ENCODE data around the gene KIF9.

Gene KIF9

DNA sequence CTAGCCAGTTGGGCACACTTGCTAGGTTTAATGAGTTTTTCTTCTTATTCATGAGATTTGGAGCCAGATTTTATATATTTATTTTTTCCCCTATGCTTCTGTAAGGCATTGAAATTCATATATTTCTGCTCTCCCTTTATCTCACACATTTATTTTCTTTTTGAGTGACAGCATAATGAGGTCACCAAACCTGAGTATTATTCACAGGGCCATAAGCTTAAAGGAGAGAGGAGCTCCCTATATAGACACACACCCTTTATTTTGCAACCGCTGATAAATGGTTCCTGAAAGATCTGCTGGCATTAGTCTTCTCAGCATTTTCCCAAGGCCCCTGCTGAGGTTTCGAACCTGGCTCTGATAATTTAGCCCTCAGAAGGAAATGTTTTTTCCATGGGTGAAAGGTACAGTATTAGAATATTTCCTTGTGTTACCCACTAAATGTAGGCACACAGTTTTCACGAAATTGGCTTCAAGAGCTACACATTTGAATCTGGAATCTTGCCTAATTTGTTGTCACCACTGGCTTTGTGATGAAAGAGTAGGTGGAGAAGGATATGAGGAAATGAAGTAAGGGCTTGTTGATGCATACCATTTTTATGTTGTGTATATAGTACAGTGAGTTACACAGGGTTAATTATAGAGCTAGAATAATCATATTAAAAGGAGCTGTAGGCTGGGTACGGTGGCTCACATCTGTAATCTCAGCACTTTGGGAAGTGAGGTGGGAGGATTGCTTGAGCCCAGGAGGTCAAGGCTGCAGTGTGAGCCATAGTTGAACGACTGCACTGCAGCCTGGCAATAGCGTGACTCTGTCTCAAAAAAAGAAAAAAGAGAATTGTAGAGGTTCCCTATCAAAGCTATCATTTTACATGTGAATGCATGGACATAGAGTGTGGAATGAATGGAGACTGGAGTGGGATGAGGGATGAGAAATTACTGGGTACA lies 6.6 kb upstream of the KIF9 start:
- peaks cover 0 to 23% (median 15%) of the 10 kb centered on the region in 4 donors for H3K4me1 ChIP-seq
- H3K4me3 ChIP-seq = no peak overlapping the region
- H3K36me3 ChIP-seq = peaks cover 6 to 17% (median 8%) of the 10 kb centered on the region in 3 donors
- no peak for DNase-seq
- TF ChIP-seq, protein P1, sequence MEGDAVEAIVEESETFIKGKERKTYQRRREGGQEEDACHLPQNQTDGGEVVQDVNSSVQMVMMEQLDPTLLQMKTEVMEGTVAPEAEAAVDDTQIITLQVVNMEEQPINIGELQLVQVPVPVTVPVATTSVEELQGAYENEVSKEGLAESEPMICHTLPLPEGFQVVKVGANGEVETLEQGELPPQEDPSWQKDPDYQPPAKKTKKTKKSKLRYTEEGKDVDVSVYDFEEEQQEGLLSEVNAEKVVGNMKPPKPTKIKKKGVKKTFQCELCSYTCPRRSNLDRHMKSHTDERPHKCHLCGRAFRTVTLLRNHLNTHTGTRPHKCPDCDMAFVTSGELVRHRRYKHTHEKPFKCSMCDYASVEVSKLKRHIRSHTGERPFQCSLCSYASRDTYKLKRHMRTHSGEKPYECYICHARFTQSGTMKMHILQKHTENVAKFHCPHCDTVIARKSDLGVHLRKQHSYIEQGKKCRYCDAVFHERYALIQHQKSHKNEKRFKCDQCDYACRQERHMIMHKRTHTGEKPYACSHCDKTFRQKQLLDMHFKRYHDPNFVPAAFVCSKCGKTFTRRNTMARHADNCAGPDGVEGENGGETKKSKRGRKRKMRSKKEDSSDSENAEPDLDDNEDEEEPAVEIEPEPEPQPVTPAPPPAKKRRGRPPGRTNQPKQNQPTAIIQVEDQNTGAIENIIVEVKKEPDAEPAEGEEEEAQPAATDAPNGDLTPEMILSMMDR (IDR thresholded peaks at IDR 0.05) = no peak
- intact Hi-C loops (cut with DNase I; ENCODE audit: low total_unique reads) = loop anchor here (10.0 kb wide), 1 partner anchor 284 kb away; no protein-coding TSS in a partner anchor
- no peaks in the 10 kb centered on the region for H3K9me3 ChIP-seq
- no peak overlapping the region for H3K27ac ChIP-seq
- H3K27me3 ChIP-seq = no peaks in the 10 kb centered on the region

DNA sequence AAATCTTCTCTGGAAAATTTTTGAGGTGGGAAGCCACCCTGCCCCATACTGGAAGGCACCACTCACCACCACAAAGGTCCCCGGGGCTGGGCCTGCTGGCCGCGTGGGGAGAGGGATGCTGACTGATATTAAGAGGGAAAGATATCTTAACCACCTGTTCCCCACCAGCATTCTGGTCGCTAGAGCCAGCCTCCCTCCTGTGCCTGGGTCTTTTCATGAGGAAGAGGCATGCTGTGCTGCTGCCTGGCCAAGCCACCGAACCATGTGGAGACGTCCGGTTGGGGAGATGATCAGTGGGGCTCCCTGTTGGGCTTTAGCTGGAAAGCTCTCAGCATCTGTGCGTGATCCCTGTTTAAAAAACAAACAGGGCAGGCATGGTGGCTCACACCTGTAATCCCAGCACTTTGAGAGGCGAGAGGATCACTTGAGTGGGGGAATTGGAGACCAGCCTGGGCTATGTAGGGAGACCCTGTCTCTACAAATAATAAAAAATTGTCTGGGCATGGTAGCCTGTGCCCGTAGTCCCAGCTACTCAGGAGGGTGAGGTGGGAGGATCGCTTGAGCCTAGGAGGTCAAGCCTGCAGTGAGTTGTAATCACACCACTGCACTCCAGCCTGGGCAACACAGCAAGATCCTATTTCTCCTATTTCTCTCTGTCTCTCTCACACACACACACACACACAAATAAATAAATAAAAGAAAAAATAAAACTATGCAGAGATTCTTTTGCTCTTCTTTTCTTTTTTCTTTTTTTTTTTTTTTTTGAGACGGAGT lies 1.2 kb upstream of the KIF9 start:
- Histone ChIP-seq H3K36me3 (peaks cover 4 to 8% (median 6%) of the 10 kb centered on the region in 3 donors), H3K27ac (peak overlapping the region; percentile 77 to 89), H3K9me3 (no peaks in the 10 kb centered on the region), H3K4me3 (peak overlapping the region; percentile 68 to 77), H3K4me1 (peaks cover 7 to 41% (median 35%) of the 10 kb centered on the region in 4 donors), H3K27me3 (no peaks in the 10 kb centered on the region)
- TF ChIP-seq, protein P1 (IDR thresholded peaks at IDR 0.05) = no peak
- intact Hi-C loops (cut with DNase I; ENCODE audit: low total_unique reads) = loop anchor here (10.0 kb wide), 1 partner anchor 279 kb away; no protein-coding TSS in a partner anchor
- DNase-seq = no peak

DNA sequence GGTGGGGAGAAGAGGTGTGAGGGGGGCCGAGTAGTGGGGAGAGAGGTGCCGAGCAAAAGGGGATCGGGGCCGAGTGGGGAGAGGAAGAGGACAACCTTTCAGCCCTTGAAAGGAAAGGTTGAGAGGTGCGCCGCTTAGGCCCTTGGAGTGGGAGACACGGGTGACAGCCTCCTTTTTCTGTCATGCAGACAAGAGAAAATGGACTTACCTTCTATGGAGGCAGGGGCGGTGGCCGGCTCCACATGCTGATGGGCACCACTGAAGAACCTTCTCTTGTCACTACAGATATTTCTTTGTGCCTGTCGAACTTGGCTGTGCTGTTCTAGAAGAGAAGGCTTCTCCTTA lies 566 bp upstream of the KIF9 start:
- Histone ChIP-seq H3K4me1 (peaks cover 7 to 41% (median 35%) of the 10 kb centered on the region in 4 donors), H3K27ac (peak overlapping the region; percentile 77 to 89), H3K36me3 (peaks cover 2 to 4% (median 4%) of the 10 kb centered on the region in 3 donors), H3K9me3 (no peaks in the 10 kb centered on the region), H3K4me3 (peak overlapping the region; percentile 68 to 77), H3K27me3 (no peaks in the 10 kb centered on the region)
- no peak for DNase-seq
- intact Hi-C loops (cut with DNase I; ENCODE audit: low total_unique reads) = loop anchor here (10.0 kb wide), 1 partner anchor 278 kb away; no protein-coding TSS in a partner anchor
- TF ChIP-seq, protein P1 (IDR thresholded peaks at IDR 0.05) = no peak

DNA sequence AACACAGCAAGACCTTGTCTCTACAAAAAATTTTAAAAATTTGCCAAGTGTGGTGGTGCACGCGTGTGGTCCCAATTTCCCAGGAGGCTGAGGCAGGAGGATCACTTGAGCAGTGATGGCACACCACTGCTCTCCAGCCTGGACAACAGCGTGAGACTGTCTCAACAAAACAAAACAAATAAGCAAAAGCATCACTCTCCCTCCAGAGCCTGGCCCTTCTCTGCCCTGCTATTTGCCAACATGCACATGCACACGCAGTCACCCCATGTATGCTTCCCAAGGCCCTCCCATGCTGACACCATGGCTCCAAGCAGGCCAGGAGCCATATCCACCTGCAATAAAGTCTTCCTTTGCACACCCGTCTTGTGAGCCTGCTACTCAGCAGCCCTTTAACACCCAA lies 2.1 kb downstream of the KIF9 start:
- TF ChIP-seq, protein P1 (IDR thresholded peaks at IDR 0.05) = no peak
- no peaks in the 10 kb centered on the region for H3K9me3 ChIP-seq
- no peaks in the 10 kb centered on the region for H3K27me3 ChIP-seq
- intact Hi-C loops (cut with DNase I; ENCODE audit: low total_unique reads) = loop anchor here (10.0 kb wide), 1 partner anchor 276 kb away; no protein-coding TSS in a partner anchor
- H3K4me3 ChIP-seq = no peak overlapping the region
- H3K36me3 ChIP-seq = no peaks in the 10 kb centered on the region
- H3K4me1 ChIP-seq = peaks cover 7 to 36% (median 29%) of the 10 kb centered on the region in 4 donors
- no peak overlapping the region for H3K27ac ChIP-seq
- no peak for DNase-seq

DNA sequence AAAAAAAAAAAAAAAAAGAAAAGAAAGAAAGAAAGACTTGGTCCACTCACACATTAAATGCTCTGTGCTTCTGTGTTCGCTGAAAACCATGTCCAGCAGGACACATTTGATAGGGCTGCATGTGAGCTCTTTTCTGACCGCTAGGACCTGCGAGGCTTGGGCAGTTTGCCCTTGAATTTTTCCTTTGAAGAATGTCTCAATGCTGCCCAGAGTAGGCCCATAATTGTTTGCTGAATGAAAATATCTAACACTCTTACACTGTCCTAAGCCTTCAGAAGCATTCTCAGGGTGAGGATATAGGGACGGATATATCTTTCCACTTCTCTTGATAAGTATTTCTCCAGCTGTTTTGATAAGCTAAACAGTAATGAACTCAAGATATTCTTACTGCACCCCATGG lies 6.0 kb downstream of the KIF9 start:
- no peak for DNase-seq
- peaks cover 0 to 7% (median 0%) of the 10 kb centered on the region in 3 donors for H3K36me3 ChIP-seq
- intact Hi-C loops (cut with DNase I; ENCODE audit: low total_unique reads) = no loop called here
- no peaks in the 10 kb centered on the region for H3K27me3 ChIP-seq
- H3K4me1 ChIP-seq = peaks cover 0 to 9% (median 3%) of the 10 kb centered on the region in 4 donors
- no peak overlapping the region for H3K27ac ChIP-seq
- no peak overlapping the region for H3K4me3 ChIP-seq
- TF ChIP-seq, protein P1 (IDR thresholded peaks at IDR 0.05) = no peak
- H3K9me3 ChIP-seq = no peaks in the 10 kb centered on the region

Measured in tibial artery (tissue), 4 donors.